Glomerular endothelial cell (primary cell): ENCODE measurements around the gene SCP2. TPM values are rescaled to one million over a fixed set of nuclear protein-coding genes. Genes with fewer than 3 reads are reported as not detected.

Experiments
- DNase-seq: peaks from one replicate; pipeline ENCODE4 v3.0.0-alpha.2; 2011; ENCODE audit warnings: low read depth, low spot score; ENCODE audit errors: extremely low read depth
- total RNA-seq: library from RNA; depleted of rRNA; stranded (reverse); fragments of >200 nt; gene quantifications from 2 replicates; pipeline ENCODE4 v1.2.3, GENCODE V29; 2015

The SCP2 gene
- total RNA-seq, 1 donor from 2014 or later: 89.1 TPM

GRCh38 chr1:53066488-53066887, 139.4 kb downstream of the SCP2 start:
- no peak for DNase-seq

- DNase-seq: no peak
Measured at GRCh38 chr1:53066891-53067738, 140.0 kb downstream of the SCP2 start.

- DNase-seq: no peak
Measured at GRCh38 chr1:53067886-53068285, 140.8 kb downstream of the SCP2 start.

- no peak for DNase-seq
Measured at GRCh38 chr1:53068314-53069099, 141.4 kb downstream of the SCP2 start.

DNA sequence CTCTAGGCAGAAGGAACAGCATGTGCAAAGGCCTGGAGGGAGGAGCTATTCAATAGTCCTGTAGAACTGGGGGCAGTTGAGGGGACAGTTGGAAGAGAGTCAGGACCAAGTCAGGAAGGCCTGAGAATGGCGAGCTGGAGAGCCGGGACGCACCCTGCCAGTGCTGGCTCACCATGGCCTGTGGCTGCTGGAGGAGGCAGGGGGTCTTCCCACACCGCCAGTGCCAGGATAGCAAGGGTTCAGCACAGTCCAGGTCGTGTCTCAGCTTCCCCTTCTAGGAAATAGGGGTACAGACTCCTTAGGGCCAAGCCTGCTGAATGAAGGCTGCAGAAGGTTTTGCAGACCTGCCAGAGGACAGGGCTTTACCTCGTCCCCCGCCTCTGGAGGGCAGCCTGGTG, 142.2 kb downstream of the SCP2 start:
- DNase-seq: no peak

GRCh38 chr1:53069663-53070327, 142.7 kb downstream of the SCP2 start:
- DNase-seq: no peak

DNA sequence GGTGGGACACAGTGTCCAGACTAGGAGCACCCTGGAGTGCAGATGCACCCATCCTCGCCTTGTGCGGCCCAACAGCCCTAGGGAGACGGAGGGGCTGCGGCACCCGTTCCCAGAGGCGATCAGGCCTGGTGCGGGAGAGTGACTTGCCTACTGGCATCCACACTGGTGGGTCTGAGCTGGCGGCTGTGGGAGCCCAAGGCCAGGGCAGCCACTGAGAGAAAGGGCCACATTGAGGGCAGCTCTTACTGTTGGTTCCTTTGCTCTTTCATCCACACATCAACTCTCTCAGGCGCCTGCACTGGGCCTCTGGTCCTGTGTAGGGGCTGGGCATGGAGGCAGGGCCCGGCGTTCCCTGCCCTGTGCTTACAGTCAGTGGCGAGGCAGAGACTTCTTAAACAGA, 143.5 kb downstream of the SCP2 start:
- DNase-seq: no peak

- no peak for DNase-seq
Measured at GRCh38 chr1:53071167-53071865, 144.2 kb downstream of the SCP2 start.

GRCh38 chr1:53071915-53072314, 144.8 kb downstream of the SCP2 start:
- no peak for DNase-seq

DNA sequence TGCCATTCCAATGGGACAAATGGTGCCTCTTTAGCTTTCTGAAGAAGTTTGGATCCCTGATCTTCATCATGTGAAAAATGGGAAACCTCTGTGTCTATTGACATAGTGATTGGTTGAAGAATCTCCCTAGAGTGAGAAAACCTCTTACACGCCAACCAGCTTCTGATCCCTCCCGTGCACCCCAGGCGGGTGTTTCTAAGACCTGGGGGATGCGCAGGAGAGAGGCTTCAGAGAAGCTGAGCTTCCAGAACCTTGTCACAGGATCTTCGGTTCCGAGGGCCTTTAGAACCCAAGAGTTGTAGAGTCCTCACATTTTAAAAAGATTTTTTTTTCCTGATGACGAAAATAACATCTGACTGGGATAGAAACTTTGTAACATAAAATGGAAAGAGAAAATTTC, 146.2 kb downstream of the SCP2 start:
- DNase-seq: no peak

GRCh38 chr1:53073868-53074311, 146.8 kb downstream of the SCP2 start:
- no peak for DNase-seq

GRCh38 chr1:53074313-53075154, 147.5 kb downstream of the SCP2 start:
- no peak for DNase-seq

DNA sequence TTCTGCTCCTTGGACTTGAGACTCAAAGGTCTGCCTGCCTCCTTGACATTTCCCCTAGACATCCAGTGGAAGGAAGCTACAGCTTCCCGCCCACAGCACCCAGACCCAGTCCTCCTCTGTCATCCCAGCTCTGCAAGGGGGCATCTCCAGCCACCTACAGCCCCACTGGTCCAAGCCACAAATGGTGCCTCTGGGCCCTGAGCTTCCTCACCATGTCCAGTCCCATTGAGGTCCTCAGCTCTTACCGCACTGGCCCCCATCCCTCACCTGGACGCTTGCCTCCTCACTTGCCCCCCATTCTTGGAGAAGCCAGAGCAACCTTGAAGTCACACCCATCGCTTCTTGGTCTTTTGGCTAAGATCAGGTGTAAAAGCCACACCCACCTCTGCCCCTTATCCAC, 148.1 kb downstream of the SCP2 start:
- no peak for DNase-seq

- no peak for DNase-seq
Measured at GRCh38 chr1:53075761-53076163, 148.7 kb downstream of the SCP2 start.

GRCh38 chr1:53076165-53076564, 149.1 kb downstream of the SCP2 start:
- no peak for DNase-seq

DNA sequence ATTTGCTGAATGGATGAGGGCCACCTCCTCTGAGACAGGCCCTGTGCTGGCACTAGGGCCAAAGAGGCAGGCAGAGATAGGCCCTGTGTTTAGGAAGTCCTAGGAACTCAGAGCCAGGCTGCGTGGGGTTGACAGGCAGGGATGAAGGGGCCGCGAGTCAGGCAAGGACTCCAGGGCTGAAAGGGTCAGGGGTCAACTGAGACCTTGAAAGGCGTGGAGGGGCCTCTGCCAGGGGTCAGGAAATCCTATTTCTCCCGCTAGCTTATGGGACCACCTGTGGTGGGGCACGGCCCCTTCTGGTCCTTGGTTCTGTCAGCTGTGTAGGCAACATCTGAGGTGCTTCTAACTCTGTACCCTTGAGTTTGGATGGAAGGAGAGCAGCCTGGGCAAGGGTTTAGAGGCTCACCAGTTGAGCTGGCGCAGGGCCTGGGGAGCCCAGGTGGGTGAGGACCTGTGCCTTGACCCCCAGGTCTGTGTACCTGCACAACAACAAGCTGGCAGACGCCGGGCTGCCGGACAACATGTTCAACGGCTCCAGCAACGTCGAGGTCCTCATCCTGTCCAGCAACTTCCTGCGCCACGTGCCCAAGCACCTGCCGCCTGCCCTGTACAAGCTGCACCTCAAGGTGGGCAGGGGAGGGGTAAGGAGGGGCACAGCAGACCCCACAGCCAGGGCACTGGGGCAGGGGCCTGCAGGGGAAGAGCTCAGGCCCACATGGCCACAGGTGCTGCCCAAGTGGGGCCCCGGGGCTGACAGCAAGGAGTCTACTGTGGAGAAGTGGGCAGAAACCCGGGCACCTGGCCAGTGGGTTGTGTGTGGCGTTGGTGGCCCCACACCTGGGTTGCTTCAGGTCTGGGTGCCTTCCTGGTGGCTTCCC, 149.9 kb downstream of the SCP2 start:
- no peak for DNase-seq

DNA sequence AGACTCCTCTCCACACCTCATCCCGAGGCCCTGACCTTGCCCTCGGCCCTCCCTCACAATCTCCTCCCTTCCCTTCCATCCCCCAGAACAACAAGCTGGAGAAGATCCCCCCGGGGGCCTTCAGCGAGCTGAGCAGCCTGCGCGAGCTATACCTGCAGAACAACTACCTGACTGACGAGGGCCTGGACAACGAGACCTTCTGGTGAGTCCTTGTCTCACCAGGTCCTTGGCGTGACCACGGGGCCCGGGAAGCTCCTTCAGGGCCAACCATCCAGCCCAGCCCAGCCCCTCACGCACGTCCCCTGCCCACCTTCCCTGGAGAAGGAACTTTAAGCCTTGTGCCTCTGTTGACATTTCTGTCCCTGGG, 150.5 kb downstream of the SCP2 start:
- no peak for DNase-seq

GRCh38 chr1:53078333-53079101, 151.4 kb downstream of the SCP2 start:
- DNase-seq: no peak
